Measurements from ENCODE around the gene TMEM106C.

Gene TMEM106C

DNA sequence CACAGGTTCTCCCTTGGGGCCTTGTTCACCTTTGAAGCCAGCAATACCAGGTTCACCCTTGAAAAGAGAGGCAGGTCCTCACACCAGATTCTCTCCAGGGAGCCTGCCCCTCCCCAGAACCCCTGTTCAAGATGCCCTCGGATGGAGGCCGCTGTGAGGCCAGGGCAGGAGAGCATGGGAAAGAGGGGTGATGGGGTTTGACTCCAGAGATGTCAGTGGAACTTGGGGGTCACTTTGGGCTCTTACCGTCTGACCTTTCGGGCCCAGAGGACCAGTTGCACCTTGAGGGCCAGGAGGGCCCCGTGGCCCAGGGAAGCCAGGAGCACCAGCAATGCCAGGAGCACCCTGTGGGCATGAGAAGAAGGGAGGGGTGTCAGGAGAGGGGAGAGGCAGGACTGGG, 23.4 kb downstream of the TMEM106C start:
- H3K9ac ChIP-seq (ENCODE audit: low read depth, low read length, poor library complexity, severe bottlenecking): no peak overlapping the region
- TF ChIP-seq, protein P1, sequence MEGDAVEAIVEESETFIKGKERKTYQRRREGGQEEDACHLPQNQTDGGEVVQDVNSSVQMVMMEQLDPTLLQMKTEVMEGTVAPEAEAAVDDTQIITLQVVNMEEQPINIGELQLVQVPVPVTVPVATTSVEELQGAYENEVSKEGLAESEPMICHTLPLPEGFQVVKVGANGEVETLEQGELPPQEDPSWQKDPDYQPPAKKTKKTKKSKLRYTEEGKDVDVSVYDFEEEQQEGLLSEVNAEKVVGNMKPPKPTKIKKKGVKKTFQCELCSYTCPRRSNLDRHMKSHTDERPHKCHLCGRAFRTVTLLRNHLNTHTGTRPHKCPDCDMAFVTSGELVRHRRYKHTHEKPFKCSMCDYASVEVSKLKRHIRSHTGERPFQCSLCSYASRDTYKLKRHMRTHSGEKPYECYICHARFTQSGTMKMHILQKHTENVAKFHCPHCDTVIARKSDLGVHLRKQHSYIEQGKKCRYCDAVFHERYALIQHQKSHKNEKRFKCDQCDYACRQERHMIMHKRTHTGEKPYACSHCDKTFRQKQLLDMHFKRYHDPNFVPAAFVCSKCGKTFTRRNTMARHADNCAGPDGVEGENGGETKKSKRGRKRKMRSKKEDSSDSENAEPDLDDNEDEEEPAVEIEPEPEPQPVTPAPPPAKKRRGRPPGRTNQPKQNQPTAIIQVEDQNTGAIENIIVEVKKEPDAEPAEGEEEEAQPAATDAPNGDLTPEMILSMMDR (conservative IDR thresholded peaks at IDR 0.05; ENCODE audit: low read length): no peak
- no peak for TF ChIP-seq EZH2phosphoT487 (IDR thresholded peaks at IDR 0.05; ENCODE audit: borderline replicate concordance)
- peaks cover 26% of the 10 kb centered on the region for H3K4me1 ChIP-seq (ENCODE audit: insufficient read depth, low read length, poor library complexity, severe bottlenecking)
- no peaks in the 10 kb centered on the region for H3K79me2 ChIP-seq (ENCODE audit: insufficient read depth, low read length)
- no peak overlapping the region for H3K4me3 ChIP-seq (ENCODE audit: low read length, poor library complexity, severe bottlenecking)
- no peaks in the 10 kb centered on the region for H3K9me3 ChIP-seq (ENCODE audit: insufficient read depth, low read depth, low read length)
- no peaks in the 10 kb centered on the region for H4K20me1 ChIP-seq (ENCODE audit: insufficient read depth, low read length, poor library complexity, severe bottlenecking)
- no peaks in the 10 kb centered on the region for H3K27me3 ChIP-seq (ENCODE audit: insufficient read depth, low read length, poor library complexity, severe bottlenecking)
- no peak overlapping the region for H2AFZ ChIP-seq (ENCODE audit: low read length)
- no peak overlapping the region for H3K4me2 ChIP-seq (ENCODE audit: low read depth, low read length, poor library complexity, severe bottlenecking)
- no peaks in the 10 kb centered on the region for H3K9me2 ChIP-seq (replicated peaks; ENCODE audit: low read depth, low read length)
- peaks cover 40% of the 10 kb centered on the region; the same call in 1 of the 2 replicates for H3K36me3 ChIP-seq (ENCODE audit: insufficient read depth, low read length)
- no peaks in the 10 kb centered on the region for H3F3A ChIP-seq (ENCODE audit: low read depth)

DNA sequence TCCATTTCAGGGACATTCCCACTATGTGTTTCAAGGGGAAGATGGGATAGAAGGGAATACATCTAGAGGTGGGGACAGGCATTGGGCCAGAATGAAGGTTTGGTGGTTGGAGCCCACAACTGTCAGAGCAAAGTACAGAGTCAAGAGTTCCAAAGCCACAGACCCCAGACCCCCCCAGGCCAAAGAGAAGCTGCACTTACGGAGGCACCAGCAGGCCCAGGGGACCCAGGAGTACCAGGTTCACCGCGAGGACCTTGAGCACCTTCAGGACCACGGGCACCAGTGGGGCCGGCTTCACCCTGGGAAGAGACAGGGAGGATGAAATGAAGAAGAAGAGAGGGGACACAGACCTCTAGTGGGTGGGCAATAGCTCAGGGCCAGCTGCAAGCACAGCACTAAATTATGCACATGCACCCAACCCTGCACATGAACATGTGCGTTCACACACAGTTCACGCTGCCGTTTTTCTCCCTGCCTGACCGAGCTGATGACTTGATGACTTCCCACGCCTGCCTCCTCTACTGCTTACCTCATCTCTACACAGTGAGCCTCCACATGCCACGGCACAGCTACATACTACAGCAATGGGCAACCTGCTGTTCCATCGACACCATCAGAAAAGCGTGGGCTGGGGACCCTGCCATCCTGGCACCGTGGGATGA, 24.1 kb downstream of the TMEM106C start:
- peaks cover 27% of the 10 kb centered on the region for H3K4me1 ChIP-seq (ENCODE audit: insufficient read depth, low read length, poor library complexity, severe bottlenecking)
- TF ChIP-seq, protein P1 (conservative IDR thresholded peaks at IDR 0.05; ENCODE audit: low read length): no peak
- TF ChIP-seq EZH2phosphoT487 (IDR thresholded peaks at IDR 0.05; ENCODE audit: borderline replicate concordance): no peak
- peaks cover 44% of the 10 kb centered on the region; the same call in 1 of the 2 replicates for H3K36me3 ChIP-seq (ENCODE audit: insufficient read depth, low read length)
- no peak overlapping the region for H3K9ac ChIP-seq (ENCODE audit: low read depth, low read length, poor library complexity, severe bottlenecking)
- no peaks in the 10 kb centered on the region for H3K9me3 ChIP-seq (ENCODE audit: insufficient read depth, low read depth, low read length)
- no peak overlapping the region for H3K4me2 ChIP-seq (ENCODE audit: low read depth, low read length, poor library complexity, severe bottlenecking)
- no peak overlapping the region for H2AFZ ChIP-seq (ENCODE audit: low read length)
- no peaks in the 10 kb centered on the region for H3K79me2 ChIP-seq (ENCODE audit: insufficient read depth, low read length)
- H4K20me1 ChIP-seq (ENCODE audit: insufficient read depth, low read length, poor library complexity, severe bottlenecking): no peaks in the 10 kb centered on the region
- H3F3A ChIP-seq (ENCODE audit: low read depth): no peaks in the 10 kb centered on the region
- no peaks in the 10 kb centered on the region for H3K27me3 ChIP-seq (ENCODE audit: insufficient read depth, low read length, poor library complexity, severe bottlenecking)
- no peak overlapping the region for H3K4me3 ChIP-seq (ENCODE audit: low read length, poor library complexity, severe bottlenecking)
- no peaks in the 10 kb centered on the region for H3K9me2 ChIP-seq (replicated peaks; ENCODE audit: low read depth, low read length)

DNA sequence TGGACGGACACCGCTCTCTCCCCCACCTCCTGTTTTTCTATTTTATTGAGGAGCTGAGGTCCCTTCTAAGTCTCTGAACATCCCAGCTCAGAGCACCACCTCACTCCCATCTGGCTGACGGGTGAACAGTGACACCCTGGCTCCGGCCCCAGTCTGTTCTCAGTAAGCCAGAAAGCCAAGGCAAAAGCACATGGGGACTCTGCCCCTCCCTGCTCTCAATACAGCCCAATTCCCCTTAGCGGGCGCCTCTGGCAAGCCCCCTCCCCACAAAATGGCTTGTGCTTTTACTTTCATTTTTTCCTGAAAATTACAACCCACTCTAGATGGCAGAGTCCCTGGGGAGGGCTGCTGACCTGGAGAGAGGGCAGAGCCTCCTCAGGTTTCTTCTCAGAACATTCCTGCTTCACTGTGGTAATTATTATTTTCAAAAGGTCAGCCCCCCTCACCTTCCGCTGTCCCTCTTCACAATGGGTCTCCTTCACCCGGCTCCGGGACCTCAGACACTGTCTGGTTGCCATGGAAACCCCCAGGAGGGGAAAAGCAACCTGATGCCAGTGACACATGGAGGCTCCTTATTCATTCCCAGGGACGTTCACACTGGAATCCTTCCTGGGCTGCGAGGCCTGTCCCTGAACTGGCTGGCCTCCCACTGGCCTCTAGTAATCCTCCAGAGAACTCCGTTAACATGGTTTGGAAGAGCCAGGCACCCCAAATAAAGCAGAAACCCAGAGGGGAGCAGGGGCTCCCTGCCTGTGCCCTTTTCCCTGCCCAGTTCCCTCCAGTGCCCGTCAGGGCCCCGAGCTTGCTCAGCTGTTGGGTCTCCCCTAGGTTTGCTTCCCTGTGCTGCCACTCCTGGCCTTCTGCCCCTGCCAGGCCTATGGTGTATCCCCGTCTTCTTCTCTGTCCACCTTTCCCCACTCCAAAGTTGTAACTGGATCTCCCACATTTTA, 25.0 kb downstream of the TMEM106C start:
- H3K79me2 ChIP-seq (ENCODE audit: insufficient read depth, low read length): no peaks in the 10 kb centered on the region
- H3K4me1 ChIP-seq (ENCODE audit: insufficient read depth, low read length, poor library complexity, severe bottlenecking): peaks cover 27% of the 10 kb centered on the region
- no peak overlapping the region for H3K9ac ChIP-seq (ENCODE audit: low read depth, low read length, poor library complexity, severe bottlenecking)
- no peak overlapping the region for H3K4me3 ChIP-seq (ENCODE audit: low read length, poor library complexity, severe bottlenecking)
- no peaks in the 10 kb centered on the region for H3F3A ChIP-seq (ENCODE audit: low read depth)
- no peak for TF ChIP-seq EZH2phosphoT487 (IDR thresholded peaks at IDR 0.05; ENCODE audit: borderline replicate concordance)
- TF ChIP-seq, protein P1 (conservative IDR thresholded peaks at IDR 0.05; ENCODE audit: low read length): no peak
- H3K36me3 ChIP-seq (ENCODE audit: insufficient read depth, low read length): peaks cover 42% of the 10 kb centered on the region; the same call in 1 of the 2 replicates
- no peaks in the 10 kb centered on the region for H3K9me2 ChIP-seq (replicated peaks; ENCODE audit: low read depth, low read length)
- no peak overlapping the region for H2AFZ ChIP-seq (ENCODE audit: low read length)
- no peak overlapping the region for H3K4me2 ChIP-seq (ENCODE audit: low read depth, low read length, poor library complexity, severe bottlenecking)
- no peaks in the 10 kb centered on the region for H4K20me1 ChIP-seq (ENCODE audit: insufficient read depth, low read length, poor library complexity, severe bottlenecking)
- no peaks in the 10 kb centered on the region for H3K9me3 ChIP-seq (ENCODE audit: insufficient read depth, low read depth, low read length)
- H3K27me3 ChIP-seq (ENCODE audit: insufficient read depth, low read length, poor library complexity, severe bottlenecking): no peaks in the 10 kb centered on the region
